ENCODE results near the gene NIBAN1.
"Not testable (repeated sequence)": the region's sequence is repeated elsewhere in the genome, so short reads cannot be mapped to it uniquely, and the experiment has no call there.

Gene NIBAN1, protein sequence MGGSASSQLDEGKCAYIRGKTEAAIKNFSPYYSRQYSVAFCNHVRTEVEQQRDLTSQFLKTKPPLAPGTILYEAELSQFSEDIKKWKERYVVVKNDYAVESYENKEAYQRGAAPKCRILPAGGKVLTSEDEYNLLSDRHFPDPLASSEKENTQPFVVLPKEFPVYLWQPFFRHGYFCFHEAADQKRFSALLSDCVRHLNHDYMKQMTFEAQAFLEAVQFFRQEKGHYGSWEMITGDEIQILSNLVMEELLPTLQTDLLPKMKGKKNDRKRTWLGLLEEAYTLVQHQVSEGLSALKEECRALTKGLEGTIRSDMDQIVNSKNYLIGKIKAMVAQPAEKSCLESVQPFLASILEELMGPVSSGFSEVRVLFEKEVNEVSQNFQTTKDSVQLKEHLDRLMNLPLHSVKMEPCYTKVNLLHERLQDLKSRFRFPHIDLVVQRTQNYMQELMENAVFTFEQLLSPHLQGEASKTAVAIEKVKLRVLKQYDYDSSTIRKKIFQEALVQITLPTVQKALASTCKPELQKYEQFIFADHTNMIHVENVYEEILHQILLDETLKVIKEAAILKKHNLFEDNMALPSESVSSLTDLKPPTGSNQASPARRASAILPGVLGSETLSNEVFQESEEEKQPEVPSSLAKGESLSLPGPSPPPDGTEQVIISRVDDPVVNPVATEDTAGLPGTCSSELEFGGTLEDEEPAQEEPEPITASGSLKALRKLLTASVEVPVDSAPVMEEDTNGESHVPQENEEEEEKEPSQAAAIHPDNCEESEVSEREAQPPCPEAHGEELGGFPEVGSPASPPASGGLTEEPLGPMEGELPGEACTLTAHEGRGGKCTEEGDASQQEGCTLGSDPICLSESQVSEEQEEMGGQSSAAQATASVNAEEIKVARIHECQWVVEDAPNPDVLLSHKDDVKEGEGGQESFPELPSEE

DNA sequence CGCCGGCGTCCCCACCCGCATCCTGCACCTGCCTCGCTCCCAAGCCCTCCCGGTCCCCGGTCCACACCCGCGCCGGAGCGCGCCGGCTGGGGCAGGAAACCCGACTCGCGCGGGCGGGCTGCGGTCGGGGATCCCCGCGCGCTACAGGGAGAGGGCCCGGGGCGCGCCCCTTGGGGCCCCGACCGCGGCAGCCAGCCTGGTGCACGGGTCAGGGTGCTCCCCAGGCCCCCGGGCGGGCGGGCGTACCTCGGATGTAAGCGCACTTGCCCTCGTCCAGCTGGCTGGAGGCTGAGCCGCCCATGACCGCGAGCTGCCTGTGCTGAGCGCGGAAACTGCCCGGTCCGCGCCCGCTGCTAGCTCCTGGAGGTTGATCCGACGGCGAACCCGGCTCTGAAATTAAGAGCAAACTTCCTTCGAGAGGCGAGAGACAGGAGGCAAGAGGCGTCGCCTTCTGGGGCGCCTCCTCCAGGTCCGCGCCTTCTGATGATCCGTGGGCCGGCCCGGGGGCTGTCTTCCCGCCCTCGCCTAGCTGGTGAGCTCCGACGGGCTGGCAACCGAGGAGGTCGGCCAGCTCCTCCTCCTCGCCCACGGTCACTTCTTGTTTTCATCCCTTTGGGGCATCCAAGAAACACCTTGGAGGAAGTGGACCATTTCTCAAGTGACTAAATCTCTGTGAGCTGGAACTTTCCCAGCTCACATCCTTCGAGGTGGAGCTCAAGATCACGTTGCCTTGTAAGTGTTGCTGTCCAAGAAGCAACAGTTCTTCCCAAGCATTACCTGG is at the start of gene NIBAN1:
NIBAN1 (minus strand) TSS at position 453 of the 781 bp plus-strand sequence; CDS start at position 301, 152 bp downstream.
- DNase-seq: peak; percentile 89

DNA sequence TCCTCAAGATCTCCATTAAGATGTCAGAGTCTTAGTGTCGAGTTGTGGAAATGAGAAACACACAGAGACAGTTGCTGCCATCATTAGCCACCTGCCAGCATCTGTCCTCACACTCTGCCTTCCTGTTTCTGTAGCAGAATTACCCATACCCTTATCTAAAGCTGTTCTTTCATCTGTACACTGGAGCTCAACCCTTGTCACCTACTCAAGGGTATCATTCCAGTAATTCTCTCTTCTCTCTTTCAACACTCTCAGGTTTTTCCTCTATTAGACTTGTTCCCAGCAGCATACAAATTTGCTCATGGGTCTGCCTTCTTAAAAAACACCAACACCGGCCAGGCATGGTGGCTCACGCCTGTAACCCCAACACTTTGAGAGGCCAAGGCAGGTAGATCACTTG is 43.7 kb upstream of the NIBAN1 start:
- DNase-seq: no peak

DNA sequence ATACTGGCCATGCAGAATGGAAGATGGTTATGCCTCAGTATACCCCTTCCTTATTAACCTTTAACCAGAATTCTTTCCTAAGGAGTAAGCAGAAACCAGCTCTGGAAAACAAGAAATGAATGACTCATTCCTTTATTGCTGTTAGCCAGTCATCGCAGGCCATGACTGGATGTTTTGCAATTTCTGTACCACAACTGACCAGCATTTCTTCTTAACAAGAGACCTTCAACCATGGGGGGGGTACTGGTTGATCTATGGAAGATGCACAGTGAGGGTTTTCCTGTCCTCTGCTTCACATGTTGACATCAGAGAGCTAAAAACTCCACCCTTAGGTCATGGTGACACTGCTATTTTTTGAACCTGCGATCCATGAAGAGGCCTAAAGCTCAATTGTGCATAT is 43.0 kb upstream of the NIBAN1 start:
- no peak for DNase-seq

DNA sequence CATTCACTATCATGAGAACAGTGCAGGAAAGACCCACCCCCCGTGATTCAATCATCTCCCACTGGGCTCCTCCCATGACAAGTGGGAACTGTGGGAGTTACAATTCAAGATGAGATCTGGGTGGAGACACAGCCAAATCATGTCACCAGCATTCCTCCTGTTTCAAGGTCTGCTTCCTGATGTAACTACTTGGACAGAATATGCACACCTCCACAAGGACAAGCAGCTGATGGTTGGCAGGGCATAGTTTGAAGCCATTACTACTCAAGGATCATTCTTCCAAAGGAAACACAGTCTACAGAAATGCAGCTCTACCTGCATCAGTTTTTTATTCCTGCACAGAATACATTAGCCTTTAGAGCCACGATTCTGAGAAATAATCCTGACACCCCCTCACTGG is 42.6 kb upstream of the NIBAN1 start:
- DNase-seq: no peak

DNA sequence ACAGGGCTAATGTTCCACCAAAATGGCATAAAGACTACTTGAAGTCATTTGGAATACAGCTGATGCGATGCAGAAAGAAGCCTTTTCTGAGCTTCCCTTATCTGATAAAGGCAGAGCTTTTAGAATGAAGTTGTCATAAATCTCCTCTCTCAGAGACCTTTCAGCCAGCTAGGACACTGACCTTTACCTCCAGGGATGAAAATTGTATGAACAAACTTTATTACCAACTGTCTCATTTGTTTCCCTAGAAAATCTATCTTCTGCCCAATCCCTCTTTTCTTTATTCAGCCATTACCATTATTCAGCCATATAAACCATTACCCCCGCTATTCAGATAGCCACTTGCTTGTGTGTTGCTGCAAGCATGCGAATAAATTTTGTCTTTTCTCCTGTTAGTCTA is 41.3 kb upstream of the NIBAN1 start:
- no peak for DNase-seq

DNA sequence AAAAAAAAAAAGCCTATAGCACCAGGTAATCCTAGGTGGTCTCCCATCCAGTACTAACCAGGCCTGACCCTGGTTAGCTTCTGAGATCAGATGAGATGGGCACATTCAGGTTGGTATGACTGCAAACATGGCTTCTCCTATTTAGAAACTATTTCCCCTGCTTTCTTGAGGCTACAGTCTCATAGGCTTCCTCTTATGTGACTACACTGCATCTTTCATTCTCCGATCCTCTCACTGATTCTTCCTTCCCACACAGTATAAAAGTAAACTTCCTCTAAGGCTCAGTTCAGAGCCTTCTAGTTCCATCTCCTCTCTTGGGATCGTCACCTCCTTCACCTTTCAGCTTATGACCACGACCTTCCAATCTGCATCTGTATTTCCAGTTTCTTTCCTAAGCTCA is 40.6 kb upstream of the NIBAN1 start:
- no peak for DNase-seq

DNA sequence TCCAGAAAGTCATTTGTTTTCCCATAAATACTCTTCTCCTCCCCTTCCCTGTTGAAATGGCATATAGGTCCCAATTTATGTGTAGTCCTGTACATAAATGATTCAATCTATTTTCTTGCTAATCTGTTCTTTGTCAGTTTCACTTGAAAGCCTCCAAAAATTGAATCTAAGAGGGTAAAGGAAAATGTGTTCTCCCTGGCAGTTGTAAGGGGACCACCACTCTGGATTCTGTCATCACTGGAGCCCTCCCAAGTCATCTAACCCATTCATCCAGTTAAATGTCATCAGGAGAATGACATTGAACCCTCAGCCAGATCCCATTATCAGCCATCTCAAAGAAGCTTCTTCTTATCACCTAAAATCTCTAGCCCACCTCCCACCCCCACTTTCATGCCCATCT is 36.1 kb upstream of the NIBAN1 start:
- no peak for DNase-seq

DNA sequence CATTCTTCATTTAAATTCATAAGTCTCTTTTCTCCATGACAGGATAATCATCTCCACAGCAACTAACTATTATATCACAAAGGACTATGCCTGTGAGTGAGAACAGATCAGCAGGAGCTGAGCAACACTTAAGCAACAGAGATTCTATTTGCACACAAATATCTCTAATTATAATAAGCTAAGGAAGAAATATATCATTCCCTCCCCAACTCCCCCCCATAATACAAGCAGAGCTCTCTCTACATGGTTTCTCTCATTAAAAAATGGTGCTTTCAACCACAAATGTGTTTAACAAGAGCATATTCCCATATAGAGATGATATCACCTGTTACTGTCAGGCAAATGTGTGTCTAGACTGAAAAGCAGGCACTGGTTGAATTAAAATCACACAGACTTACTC is 34.5 kb upstream of the NIBAN1 start:
- no peak for DNase-seq

DNA sequence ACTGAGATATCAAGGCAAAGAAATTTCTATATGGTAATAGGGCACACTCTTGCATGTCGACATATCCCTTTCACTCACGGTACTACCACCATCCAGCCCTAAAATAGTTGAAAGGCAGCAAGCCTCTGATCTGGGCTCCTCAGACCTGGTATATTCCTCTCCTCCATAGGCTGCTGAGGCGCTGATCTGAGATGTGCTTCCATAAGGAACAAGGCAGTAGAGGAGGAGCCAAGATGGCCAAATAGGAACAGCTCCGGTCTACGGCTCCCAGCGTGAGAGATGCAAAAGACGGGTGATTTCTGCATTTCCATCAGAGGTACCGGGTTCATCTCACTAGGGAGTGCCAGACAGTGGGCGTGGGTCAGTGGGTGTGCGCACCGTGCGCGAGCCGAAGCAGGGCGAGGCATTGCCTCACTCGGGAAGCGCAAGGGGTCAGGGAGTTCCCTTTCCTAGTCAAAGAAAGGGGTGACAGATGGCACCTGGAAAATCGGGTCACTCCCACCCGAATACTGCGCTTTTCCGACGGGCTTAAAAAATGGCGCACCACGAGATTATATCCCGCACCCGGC is 27.1 kb upstream of the NIBAN1 start:
- DNase-seq: not testable (repeated sequence)

DNA sequence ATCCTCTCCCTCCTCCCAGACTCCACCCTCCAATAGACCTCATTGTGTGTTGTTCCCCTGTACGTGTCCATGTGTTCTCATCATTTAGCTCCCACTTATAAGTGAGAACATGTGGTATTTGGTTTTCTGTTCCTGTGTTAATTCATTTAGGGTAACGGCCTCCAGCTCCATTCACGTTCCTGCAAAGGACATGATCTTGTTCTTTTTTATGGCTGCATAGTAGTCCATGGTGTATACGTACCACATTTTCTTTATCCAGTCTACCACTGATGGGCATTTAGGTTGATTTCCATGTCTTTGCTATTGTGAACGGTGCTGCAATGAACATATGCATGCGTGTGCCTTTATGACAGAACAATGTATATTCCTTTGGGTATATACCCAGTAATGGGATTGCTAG is 25.7 kb upstream of the NIBAN1 start:
- DNase-seq: not testable (repeated sequence)

DNA sequence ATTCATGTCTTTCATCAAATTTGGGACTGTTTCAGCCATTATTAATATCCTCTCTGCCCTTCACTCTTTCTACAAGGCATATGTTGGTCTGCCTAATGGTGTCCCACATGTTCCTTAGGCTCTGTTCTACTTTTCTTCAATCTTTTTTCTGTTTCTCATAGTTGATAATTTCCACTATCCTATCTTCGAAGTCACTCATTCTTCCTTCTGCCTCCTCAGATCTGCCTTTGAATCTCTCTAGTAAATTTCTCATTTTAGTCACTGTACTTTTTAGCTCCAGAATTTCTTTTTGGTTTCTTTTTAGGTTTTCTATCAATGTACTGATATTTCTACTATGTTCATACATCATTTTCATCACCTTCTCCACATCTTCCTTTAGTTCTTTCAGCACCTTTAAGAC is 20.0 kb upstream of the NIBAN1 start:
- DNase-seq: no peak

DNA sequence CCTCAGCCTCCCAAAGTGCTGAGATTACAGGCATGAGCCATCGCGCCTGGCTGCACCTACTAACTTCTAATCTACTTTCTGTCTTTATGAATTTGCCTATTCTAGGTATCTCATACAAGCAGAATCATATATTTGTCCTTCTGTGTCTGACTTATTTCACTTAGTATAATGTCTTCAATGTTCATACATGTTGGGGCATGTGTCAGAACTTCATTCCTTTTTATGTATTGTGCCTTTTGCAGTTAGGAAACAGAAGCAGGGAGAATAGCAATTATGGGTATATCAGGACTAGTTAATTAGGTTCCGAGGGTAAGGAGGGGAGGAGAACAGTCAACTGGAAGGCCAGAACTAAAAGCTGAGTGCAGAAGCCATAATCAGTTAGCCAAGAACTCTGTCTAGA is 18.0 kb upstream of the NIBAN1 start:
- no peak for DNase-seq

DNA sequence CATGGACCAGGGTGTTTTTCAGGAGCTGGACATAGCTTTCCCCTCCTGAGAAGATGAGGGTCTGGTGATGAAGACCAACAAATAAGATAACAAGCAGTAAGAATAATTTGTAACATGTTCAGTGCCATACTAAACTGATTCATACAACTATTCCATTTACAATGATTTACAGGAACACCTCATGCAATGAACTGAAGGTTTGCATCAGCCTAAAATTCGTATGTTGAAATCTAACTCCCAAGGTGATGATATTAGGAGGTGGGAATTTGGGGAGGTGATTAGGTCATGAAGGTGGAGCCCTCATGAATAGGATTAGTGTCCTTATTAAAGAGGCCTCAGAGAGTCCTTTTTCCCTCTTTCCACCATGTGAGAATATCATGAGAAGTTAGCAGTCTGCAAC is 15.9 kb upstream of the NIBAN1 start:
- no peak for DNase-seq

DNA sequence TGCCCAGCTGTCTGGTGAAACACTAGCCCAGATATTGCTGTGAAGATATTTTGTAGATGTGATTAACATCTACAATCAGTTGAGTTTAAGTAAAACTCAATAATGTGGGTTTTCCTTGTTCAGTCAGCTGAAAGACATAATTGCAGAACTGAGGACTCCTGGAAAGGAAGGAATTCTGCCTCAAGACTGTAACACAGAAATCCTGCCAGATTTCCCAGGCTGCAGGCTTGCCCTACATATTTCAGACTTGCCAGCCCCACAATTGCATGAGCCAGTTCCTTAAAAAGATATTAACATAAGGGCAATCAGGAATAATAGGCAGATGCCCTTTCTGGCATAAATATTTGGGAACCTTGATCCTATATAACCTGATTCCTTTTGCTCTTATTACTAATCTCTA is 14.2 kb upstream of the NIBAN1 start:
- DNase-seq: no peak

DNA sequence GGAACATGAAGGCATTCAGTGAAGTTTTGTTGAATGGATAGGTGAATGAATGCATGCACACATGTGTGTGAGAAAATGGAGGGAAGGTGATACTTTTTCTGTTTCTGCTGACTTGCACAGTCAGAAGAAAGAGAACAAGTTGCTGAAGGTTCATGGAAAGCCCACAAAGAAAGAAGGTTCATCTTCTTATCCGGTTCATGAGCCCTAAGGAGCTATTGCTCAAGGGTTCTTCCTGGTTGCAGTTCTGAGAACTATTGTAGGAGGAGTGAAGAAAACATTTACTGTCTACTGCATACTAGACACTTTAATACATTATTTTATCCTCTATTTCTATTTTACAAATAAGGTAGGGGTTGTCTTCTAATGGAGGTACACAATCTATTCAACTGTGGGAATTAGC is 13.4 kb upstream of the NIBAN1 start:
- no peak for DNase-seq

DNA sequence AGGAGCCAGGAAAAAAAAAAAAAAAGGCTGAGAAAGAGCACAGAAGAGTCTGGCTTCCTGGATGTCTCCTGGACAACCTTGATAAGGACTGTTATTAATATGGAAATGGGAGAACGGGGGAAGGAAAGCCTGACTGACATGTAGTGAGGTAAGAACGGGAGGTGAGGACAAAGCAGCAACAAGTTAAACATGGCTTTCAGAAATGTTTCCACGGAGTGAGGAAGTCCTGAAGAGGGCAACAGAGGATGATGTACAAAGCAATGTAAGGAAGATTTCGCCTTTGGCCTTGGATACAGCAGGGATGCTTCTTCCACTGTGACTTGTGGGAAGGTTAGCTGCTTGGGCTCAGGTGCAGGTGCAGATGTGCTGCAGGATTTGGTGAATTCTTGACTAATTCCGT is 11.9 kb upstream of the NIBAN1 start:
- DNase-seq: no peak

DNA sequence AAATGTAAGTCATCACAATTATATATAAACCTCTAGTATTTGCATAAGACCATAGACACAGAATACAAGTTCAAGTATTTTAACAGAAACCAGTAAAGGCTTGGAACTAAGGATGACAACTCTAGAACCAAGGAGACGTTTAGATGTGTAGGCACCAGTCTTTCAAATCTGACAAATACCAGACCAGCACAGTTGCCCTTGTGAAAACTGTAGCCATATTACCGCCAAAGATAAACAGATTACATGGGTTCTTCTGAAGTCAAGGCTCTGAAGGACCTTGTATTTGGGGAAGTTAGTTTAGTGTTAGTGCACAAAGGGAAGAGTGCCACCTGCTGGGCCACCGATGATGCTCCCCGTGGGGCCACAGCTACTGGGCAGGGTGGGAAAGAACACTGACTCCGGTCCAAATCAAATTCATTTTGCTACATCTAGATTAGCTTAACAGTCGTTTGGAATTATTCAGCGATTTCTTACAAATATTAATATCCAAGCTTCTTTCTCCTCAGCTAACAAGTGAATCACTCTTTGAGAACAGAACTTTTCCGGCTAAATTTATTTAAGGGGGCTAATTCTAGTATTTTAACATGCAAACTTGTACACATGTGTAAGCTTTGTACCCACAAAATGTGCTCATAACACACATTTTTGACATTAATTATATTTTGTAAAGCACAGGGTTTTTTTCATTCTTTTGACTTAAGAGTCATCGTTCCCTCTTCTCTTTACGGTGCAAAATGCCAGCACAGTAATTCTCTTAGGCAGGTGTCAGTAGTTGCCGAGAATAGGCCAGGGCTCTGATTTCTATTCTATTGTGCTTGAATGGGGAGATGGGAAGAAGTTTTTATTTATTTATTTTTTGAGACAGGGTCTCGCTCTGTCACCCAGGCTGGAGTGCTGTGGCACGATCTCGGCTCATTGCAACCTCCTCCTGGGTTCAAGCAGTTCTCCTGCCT is 8.0 kb upstream of the NIBAN1 start:
- peak; percentile 92 for DNase-seq

DNA sequence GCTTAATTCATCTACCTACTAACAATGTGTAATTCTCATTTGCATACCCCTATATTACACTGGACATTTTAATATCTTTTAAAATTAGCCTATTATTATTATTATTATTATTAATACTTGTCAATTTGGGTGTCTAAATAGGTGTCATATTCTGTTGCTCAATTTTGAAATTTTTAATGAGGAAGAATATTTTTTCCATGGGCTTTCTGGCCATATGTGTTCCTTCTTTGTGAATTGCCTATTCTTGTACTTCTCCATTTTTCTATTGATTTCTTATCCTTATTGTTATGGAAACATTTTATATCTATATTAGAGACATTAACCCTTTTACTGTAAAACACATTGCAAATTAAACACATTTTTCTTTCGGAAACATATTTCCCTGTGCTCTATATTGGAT is 6.4 kb upstream of the NIBAN1 start:
- no peak for DNase-seq

DNA sequence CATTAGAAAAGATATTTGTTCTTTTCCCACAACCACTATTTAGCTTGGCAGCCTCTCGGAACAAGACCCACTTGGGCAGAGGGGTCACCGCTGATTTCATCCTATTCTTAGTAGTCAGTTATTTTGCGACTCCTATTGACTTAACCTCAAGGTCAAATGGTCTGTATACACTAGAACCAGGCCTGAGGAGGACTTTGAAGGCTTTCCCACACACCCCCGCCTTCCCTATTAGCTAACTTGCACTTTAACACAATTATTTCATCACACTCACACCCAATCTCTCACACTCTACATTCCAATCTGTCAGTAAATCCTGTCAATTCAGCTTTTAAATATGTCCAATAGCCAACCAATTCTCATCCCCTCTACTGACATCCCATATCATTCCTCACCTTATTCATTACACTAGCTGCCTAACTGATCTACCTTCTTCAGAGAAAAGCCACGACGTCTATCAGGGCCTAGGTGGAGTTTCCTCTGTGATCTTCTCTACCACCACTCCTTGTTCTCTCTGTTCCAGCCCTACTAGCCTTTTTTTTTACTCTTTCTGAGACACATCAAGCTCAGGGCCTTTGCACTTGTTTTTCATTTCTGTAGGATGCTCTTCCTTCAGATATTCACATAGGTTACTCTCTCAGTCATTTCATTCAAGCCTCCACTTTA is 1.0 kb upstream of the NIBAN1 start:
- no peak for DNase-seq

DNA sequence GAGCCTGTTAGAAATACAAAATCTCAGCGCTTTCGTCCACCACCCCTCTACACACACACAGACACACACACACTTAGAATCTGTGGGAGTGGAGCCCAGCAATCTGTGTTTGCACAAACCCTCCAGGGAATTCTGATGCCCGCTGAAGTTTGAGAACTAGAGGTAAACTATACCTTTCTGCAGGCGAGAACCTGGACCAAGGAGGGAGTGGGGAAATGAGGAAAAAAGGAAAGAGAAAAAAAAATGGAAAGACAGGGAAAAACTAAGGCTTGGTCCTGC is 468 bp upstream of the NIBAN1 start:
- DNase-seq: no peak

DNA sequence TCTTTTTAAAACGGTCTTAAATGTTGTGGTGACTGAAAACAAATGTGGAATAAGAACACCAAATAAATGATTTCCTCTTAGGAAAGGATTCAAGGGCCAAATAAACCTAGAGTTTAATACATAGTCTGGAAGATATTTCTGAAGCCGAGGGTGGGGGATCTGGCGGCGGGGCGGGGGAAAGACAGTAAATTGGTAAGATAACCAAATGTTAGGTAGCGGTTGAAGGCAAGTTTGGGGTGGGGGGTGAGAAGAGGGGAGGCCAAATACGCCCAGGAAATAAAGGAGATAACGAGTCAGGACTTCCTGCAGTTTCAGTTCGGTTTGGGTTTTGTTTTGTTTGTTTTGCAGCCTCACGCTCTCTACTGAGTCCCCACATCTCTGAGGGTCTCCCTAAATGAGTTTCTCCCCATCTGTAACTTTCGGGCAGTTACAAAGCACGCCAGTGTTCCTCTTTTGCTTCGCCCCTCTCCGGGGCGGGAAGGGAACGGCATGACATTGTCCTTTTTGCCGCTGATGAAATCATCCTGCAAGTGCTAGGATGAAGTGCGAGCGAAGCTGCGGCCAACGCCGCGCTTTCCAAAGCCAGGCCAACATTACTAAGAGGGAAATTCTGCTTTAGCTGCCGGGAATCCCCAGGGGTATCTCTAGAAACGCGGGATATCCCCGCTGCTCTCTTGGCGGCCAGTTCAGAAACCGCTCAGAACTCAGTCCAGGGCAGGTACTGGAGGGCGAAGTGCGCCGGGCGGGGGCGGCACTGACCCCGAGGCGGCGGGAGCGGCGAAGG is 844 bp downstream of the NIBAN1 start:
- DNase-seq: peak; percentile 88
